Cardiac muscle cell (in vitro differentiated cells and primary cell): ENCODE results near the gene GALNT14. TPM values are rescaled to one million over a fixed set of nuclear protein-coding genes. Genes with fewer than 3 reads are reported as not detected.

Experiments used
- DNase-seq, 2 donors: peaks; one replicate each; pipeline versions ENCODE4 v3.0.0 to v3.0.0-alpha.2; 2010 to 2017; ENCODE audit warnings: low read depth in 1 of 2, low spot score in 1 of 2
- H3K27ac ChIP-seq: fragments of 200-600 bp; sonication (generic); 2 replicates; pipeline ENCODE4 v1.5.1; 2016
- H3K27me3 ChIP-seq: fragments of 200-600 bp; sonication (generic); 2 replicates; pipeline ENCODE4 v1.6.0; 2016; ENCODE audit warnings: control low read depth
- H3K36me3 ChIP-seq: fragments of 200-600 bp; sonication (generic); 2 replicates; pipeline ENCODE4 v1.5.1; 2016; ENCODE audit warnings: control low read depth
- H3K4me1 ChIP-seq: fragments of 200-600 bp; sonication (generic); 2 replicates; pipeline ENCODE4 v1.8.1; 2017; ENCODE audit warnings: low read depth, mild to moderate bottlenecking, mixed run types
- H3K4me3 ChIP-seq: fragments of 200-600 bp; sonication (generic); 2 replicates; pipeline ENCODE4 v1.5.1; 2016; ENCODE audit warnings: mild to moderate bottlenecking
- H3K9me3 ChIP-seq: fragments of 200-600 bp; sonication (generic); 2 replicates; pipeline ENCODE4 v1.5.1; 2017; ENCODE audit warnings: low read depth, mild to moderate bottlenecking, control low read depth
- CTCF ChIP-seq: IDR thresholded peaks from 2 replicates; pipeline ENCODE4 v1.5.1; 2012; ENCODE audit warnings: low read depth, mild to moderate bottlenecking, low read length
- polyA plus RNA-seq: library from polyadenylated mRNA; unstranded; fragments of >200 nt; fragmentation: Nextera tagmentation; extraction: Ambion mirVana; gene quantifications from 2 replicates; pipeline ENCODE4 v1.2.1, GENCODE V29; 2016
- total RNA-seq: library from RNA; depleted of rRNA; stranded (reverse); fragments of >200 nt; gene quantifications from 2 replicates; pipeline ENCODE4 v1.2.3, GENCODE V29; 2016

GALNT14 gene
- total and polyA plus RNA-seq, 2 experiments from 2014 or later, result 0.84 to 1.1 TPM

- peak; percentile 50 for TF ChIP-seq CTCF
- DNase-seq, result peak; percentile 69 to 89
- Histone ChIP-seq H3K9me3 (no peaks in the 10 kb centered on the region), H3K4me1 (no peaks in the 10 kb centered on the region), H3K36me3 (no peaks in the 10 kb centered on the region), H3K4me3 (no peak overlapping the region), H3K27ac (no peak overlapping the region), H3K27me3 (no peaks in the 10 kb centered on the region)
Measured at GRCh38 chr2:30862054-30862651, 276.1 kb downstream of the GALNT14 start.

GRCh38 chr2:30860726-30861125, 277.5 kb downstream of the GALNT14 start:
- TF ChIP-seq CTCF, result no peak
- H3K27ac ChIP-seq, result no peak overlapping the region
- no peak for DNase-seq
- no peaks in the 10 kb centered on the region for H3K9me3 ChIP-seq
- no peak overlapping the region for H3K4me3 ChIP-seq
- no peaks in the 10 kb centered on the region for H3K27me3 ChIP-seq
- no peaks in the 10 kb centered on the region for H3K36me3 ChIP-seq
- no peaks in the 10 kb centered on the region for H3K4me1 ChIP-seq

Other genes with a start within 250 kb of the GALNT14 start
- gene CAPN14, start 79.1 kb upstream of the GALNT14 start, total RNA-seq, result 0.21 and 0.39 TPM in 2 replicates
- not detected in 2 replicates for gene CAPN14, start 79.1 kb upstream of the GALNT14 start, polyA plus RNA-seq
- 17.6 and 21.1 TPM in 2 replicates for gene EHD3, start 95.7 kb upstream of the GALNT14 start, total RNA-seq
- 12.3 and 15.5 TPM in 2 replicates for gene EHD3, start 95.7 kb upstream of the GALNT14 start, polyA plus RNA-seq